HUES6 (cell line): ENCODE measurements around the gene SPEM3.

Source experiments
- H3K27ac ChIP-seq: 2 replicates; pipeline ENCODE4 v1.7.0; 2013; ENCODE audit warnings: low read depth, mild to moderate bottlenecking, low read length, inconsistent platforms
- H3K27me3 ChIP-seq: 2 replicates; pipeline ENCODE4 v1.6.1; 2013; ENCODE audit warnings: low read length; ENCODE audit not compliant: control insufficient read depth, insufficient read depth
- H3K36me3 ChIP-seq: 2 replicates; pipeline ENCODE4 v1.6.1; 2013; ENCODE audit warnings: low read length; ENCODE audit not compliant: control insufficient read depth, insufficient read depth
- H3K4me1 ChIP-seq: 2 replicates; pipeline ENCODE4 v1.6.1; 2013; ENCODE audit warnings: low read length; ENCODE audit not compliant: control insufficient read depth, insufficient read depth
- H3K4me3 ChIP-seq: 2 replicates; pipeline ENCODE4 v1.5.1; 2013; ENCODE audit warnings: low read depth, low read length
- H3K9ac ChIP-seq: one replicate; pipeline ENCODE4 v1.6.1; 2013; ENCODE audit warnings: mild to moderate bottlenecking, low read length
- H3K9me3 ChIP-seq: 2 replicates; pipeline ENCODE4 v1.6.1; 2013; ENCODE audit warnings: low read depth, low read length; ENCODE audit not compliant: control insufficient read depth, insufficient read depth

Gene SPEM3

GRCh38 chr17:7437950-7438614 lies 9.4 kb downstream of the SPEM3 start:
- peak overlapping the region; percentile 37 for H3K9ac ChIP-seq
- no peaks in the 10 kb centered on the region for H3K36me3 ChIP-seq
- peaks cover 39% of the 10 kb centered on the region for H3K27me3 ChIP-seq
- H3K4me1 ChIP-seq = peaks cover 25% of the 10 kb centered on the region
- peak overlapping the region; percentile 80 for H3K4me3 ChIP-seq
- no peak overlapping the region for H3K27ac ChIP-seq
- no peaks in the 10 kb centered on the region for H3K9me3 ChIP-seq

- Histone ChIP-seq H3K27me3 (peaks cover 45% of the 10 kb centered on the region), H3K9ac (no peak overlapping the region), H3K4me1 (peaks cover 25% of the 10 kb centered on the region), H3K4me3 (peak overlapping the region; percentile 80), H3K27ac (no peak overlapping the region), H3K9me3 (no peaks in the 10 kb centered on the region), H3K36me3 (no peaks in the 10 kb centered on the region)
Observed at GRCh38 chr17:7438656-7439460, 10.2 kb downstream of the SPEM3 start.

DNA sequence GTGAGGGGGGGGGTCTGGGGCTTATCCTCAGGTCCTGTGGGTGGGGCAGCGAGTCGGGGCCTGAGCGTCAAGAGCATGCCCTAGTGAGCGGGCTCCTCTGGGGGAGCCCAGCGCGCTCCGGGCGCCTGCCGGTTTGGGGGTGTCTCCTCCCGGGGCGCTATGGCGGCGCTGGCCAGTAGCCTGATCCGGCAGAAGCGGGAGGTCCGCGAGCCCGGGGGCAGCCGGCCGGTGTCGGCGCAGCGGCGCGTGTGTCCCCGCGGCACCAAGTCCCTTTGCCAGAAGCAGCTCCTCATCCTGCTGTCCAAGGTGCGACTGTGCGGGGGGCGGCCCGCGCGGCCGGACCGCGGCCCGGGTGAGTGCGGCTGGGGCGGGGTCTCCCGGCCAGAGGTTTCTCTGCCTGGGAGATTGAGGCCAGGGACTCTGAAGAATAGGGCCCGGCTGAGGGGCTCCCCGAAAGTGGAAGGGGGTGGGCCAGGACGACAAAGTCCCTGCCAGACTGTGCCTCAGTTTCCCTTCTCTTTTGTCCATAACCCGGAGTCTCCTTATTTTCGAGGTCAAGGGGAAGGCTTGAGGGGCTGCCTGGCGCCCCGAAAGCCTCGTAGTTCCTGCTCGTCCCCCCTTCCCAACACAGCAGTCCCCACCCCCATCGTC lies 10.9 kb downstream of the SPEM3 start, which contains the start of gene FGF11:
Gene FGF11, plus strand, starts transcription at position 51 of the 651 bp plus-strand sequence. Its CDS starts 109 bp downstream, at position 160.
- peak within 1 kb of the TSS; percentile 95 for H3K4me3 ChIP-seq
- H3K27ac ChIP-seq = peak within 1 kb of the TSS; percentile 90
- H3K9me3 ChIP-seq = no peaks in the 10 kb centered on the region
- H3K9ac ChIP-seq = peak within 1 kb of the TSS; percentile 93
- peaks cover 30% of the 10 kb centered on the region for H3K4me1 ChIP-seq
- no peaks in the 10 kb centered on the region for H3K36me3 ChIP-seq
- H3K27me3 ChIP-seq = peaks cover 45% of the 10 kb centered on the region

GRCh38 chr17:7440113-7440833 lies 11.6 kb downstream of the SPEM3 start:
- peak overlapping the region; percentile 90 for H3K27ac ChIP-seq
- H3K9ac ChIP-seq = peak overlapping the region; percentile 93
- no peaks in the 10 kb centered on the region for H3K9me3 ChIP-seq
- peaks cover 47% of the 10 kb centered on the region for H3K27me3 ChIP-seq
- no peaks in the 10 kb centered on the region for H3K36me3 ChIP-seq
- peak overlapping the region; percentile 95 for H3K4me3 ChIP-seq
- peaks cover 31% of the 10 kb centered on the region for H3K4me1 ChIP-seq

DNA sequence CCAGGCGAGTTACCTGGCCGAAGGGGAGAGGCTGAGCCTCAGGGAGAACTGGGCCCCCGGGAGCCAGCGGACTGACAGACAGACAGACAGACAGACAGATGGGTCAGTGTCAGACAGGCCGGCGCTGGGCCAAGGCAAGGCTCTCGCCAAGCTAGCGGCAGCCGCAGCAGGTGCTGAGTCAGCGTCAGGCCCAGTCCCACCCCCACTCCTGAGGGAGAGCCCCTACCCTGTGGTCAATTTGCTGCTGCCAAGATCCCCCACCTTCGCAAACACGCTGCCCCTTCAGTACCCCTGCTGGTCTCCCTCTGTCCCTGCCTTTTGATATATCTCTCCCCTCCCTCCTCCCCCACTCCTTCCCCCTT lies 12.2 kb downstream of the SPEM3 start:
- peaks cover 31% of the 10 kb centered on the region for H3K4me1 ChIP-seq
- H3K27me3 ChIP-seq = peaks cover 47% of the 10 kb centered on the region
- peak overlapping the region; percentile 93 for H3K9ac ChIP-seq
- H3K27ac ChIP-seq = peak overlapping the region; percentile 90
- no peaks in the 10 kb centered on the region for H3K9me3 ChIP-seq
- no peaks in the 10 kb centered on the region for H3K36me3 ChIP-seq
- peak overlapping the region; percentile 95 for H3K4me3 ChIP-seq

- Histone ChIP-seq H3K9ac (no peak overlapping the region), H3K4me1 (peaks cover 36% of the 10 kb centered on the region), H3K36me3 (no peaks in the 10 kb centered on the region), H3K9me3 (no peaks in the 10 kb centered on the region), H3K4me3 (peak overlapping the region; percentile 95), H3K27ac (no peak overlapping the region), H3K27me3 (peaks cover 47% of the 10 kb centered on the region)
Observed at GRCh38 chr17:7441266-7441665, 12.6 kb downstream of the SPEM3 start.

GRCh38 chr17:7442142-7442541 lies 13.5 kb downstream of the SPEM3 start:
- no peaks in the 10 kb centered on the region for H3K9me3 ChIP-seq
- no peaks in the 10 kb centered on the region for H3K36me3 ChIP-seq
- H3K4me1 ChIP-seq = peaks cover 40% of the 10 kb centered on the region
- no peak overlapping the region for H3K4me3 ChIP-seq
- H3K27ac ChIP-seq = no peak overlapping the region
- H3K27me3 ChIP-seq = peaks cover 52% of the 10 kb centered on the region
- no peak overlapping the region for H3K9ac ChIP-seq

DNA sequence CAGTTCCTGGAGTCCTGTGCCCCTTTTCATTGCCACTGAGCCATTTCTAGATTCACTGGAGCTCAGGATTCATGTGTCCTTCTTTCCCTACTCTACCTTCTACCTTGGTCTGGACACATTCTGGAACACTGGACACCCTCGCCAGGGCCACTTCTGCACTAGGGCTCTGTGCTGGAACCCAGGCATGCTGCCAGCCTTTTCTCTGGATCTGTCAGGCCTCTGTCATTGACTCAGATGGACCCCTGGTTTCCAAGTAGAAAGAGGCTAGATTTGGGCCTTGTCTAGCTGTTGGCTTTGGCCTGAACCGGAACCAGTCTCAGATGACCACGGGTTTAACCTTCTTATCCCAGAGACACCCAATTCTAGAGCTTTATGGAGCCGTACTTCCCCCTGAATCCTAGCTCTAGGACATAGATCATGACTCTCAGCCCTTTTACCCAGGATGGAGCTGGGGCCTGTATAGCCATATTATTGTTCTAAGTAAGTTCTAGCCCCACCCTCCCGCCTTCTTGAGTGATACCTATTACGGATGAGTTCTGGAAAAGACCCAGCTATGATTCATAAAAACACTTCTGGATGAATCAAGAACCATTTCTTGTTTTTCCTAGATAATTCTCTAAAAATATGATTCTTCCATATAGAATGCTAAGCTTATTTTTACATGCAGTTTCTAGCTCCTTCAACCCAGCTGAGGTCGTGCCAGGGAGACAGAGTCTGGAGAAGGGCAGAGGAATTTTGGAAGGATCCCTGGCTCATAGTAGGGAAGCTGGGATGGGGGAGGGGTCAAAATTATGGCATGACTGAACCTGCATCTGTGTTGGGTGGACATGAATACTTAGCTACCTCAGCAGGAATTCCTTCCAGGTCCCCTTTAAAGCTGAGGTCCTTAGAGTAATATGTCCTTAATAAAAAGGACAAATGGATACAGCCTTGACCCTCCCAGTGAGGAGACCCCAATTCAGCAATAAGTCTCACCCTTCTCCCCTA lies 15.1 kb downstream of the SPEM3 start:
- H3K9me3 ChIP-seq = no peaks in the 10 kb centered on the region
- H3K4me3 ChIP-seq = no peak overlapping the region
- no peaks in the 10 kb centered on the region for H3K36me3 ChIP-seq
- H3K27ac ChIP-seq = no peak overlapping the region
- peaks cover 42% of the 10 kb centered on the region for H3K27me3 ChIP-seq
- H3K9ac ChIP-seq = no peak overlapping the region
- H3K4me1 ChIP-seq = peaks cover 30% of the 10 kb centered on the region

DNA sequence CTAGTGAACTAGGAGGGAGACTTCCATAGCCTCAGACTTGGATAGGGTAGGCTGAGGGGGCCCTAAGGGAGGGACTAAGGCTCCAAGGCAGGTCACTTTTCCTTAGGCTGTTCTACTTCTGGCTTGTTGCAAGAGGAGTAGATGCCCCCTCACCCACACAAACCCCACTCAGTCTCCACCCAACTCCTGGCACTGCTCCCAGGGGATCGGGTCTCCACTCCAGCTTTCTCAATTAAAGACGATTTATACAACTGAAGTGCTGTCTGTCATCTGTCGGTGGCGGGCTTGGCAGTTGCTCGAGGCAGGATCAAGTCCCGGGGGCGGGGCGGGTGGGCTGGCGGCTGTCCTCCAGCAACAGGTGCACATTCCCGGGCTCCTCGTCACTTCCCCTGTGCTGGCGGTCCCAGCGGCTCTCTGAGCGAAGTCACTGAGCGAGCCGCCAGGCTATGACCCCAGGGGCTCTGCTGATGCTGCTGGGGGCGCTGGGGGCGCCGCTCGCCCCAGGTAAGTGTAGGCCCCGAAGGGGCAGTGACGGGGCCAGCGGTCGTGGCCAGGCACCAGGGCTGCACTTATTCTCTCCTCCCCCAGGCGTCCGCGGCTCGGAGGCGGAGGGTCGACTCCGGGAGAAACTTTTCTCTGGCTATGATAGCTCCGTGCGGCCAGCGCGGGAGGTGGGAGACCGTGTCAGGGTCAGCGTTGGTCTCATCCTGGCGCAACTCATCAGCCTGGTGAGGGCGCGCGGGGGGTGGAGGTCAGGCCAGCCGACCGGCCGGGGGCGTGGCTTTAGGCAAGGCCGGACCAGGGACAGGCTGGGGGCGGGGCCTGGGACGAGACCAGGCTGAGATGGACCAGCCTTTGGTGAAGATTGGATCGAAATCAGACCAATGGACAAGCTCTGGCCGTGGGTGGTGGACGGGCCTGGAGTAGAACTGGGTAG lies 16.3 kb downstream of the SPEM3 start, which contains the start of gene CHRNB1:
Gene CHRNB1, plus strand, starts transcription at position 380 of the 937 bp plus-strand sequence. Its CDS starts 67 bp downstream, at position 447.
- Histone ChIP-seq H3K27ac (0 out of 2 replicates have a peak within 1 kb of the TSS, but pooled peaks have one; percentile 28), H3K9me3 (no peaks in the 10 kb centered on the region), H3K27me3 (peaks cover 31% of the 10 kb centered on the region), H3K4me3 (peak within 1 kb of the TSS; percentile 75), H3K36me3 (no peaks in the 10 kb centered on the region), H3K9ac (peak within 1 kb of the TSS; percentile 27), H3K4me1 (peaks cover 27% of the 10 kb centered on the region)
